Transverse colon (tissue), 4 donors: Measurements from ENCODE around the gene PRKCZ. TPM values are rescaled to one million over a fixed set of nuclear protein-coding genes. Genes with fewer than 3 reads are reported as not detected.

Experiments used
- DNase-seq: peaks from one replicate; pipeline ENCODE4 v3.0.0-alpha.2; 2019
- H3K27ac ChIP-seq, 4 donors: fragments of 200-600 bp; sonication (generic); 2 replicates each; pipeline ENCODE4 v1.5.1; 2016 to 2018; ENCODE audit warnings: inconsistent platforms in 4 of 4
- H3K27me3 ChIP-seq: fragments of 200-600 bp; sonication (generic); 2 replicates; pipeline ENCODE4 v1.5.1; 2017; ENCODE audit warnings: inconsistent platforms
- H3K36me3 ChIP-seq, 4 donors: fragments of 200-600 bp; sonication (generic); 2 replicates each; pipeline ENCODE4 v1.5.1; 2017 to 2019; ENCODE audit warnings: inconsistent platforms in 4 of 4
- H3K4me1 ChIP-seq, 4 donors: fragments of 200-600 bp; sonication (generic); 2 replicates each; pipeline ENCODE4 v1.5.1; 2017 to 2020; ENCODE audit warnings: inconsistent platforms in 4 of 4
- H3K4me3 ChIP-seq, 4 donors: fragments of 200-600 bp; sonication (generic); 1 replicate in 1 of 4; 2 replicates in 3 of 4; pipeline versions ENCODE4 v1.5.1 to v1.6.1; 2017 to 2019; ENCODE audit warnings: inconsistent platforms in 4 of 4
- H3K9me3 ChIP-seq, 2 donors: fragments of 200-600 bp; sonication (generic); 2 replicates each; pipeline ENCODE4 v1.5.1; 2017 to 2019; ENCODE audit warnings: inconsistent platforms in 2 of 2
- EP300 ChIP-seq: sonication (generic); formaldehyde crosslinking; IDR thresholded peaks from one replicate; pipeline ENCODE4 v1.6.1; 2017; ENCODE audit warnings: antibody characterized with exemption, low read depth
- POLR2A ChIP-seq: fragments of 450-650 bp; IDR thresholded peaks from one replicate; pipeline ENCODE4 v1.6.1; 2016; ENCODE audit warnings: antibody characterized with exemption, mild to moderate bottlenecking, moderate library complexity
- POLR2AphosphoS5 ChIP-seq, 3 donors: sonication (generic); formaldehyde crosslinking; IDR thresholded peaks; one replicate each; pipeline ENCODE4 v1.6.1; 2016; ENCODE audit warnings: antibody characterized with exemption in 3 of 3
- WGBS, 2 donors: methylation state at CpG; one replicate each; pipeline ENCODE4 v1.1.5; 2018; ENCODE audit warnings: low coverage in 1 of 2; 5-methylcytosine and 5-hydroxymethylcytosine counted together
- in situ Hi-C, 4 donors: fragments of 200-750 bp; cut with MboI; loops; one replicate each; pipeline versions ENCODE4 v1.15.0 to v1.15.1; 2017; ENCODE audit warnings: low sequenced_read_pairs in 3 of 4, low pct_ligation_motif_present in 1 of 4, low pct_unique_long_range_greater_than_20kb in 1 of 4
- intact Hi-C: fragments of 100-400 bp; cut with DNase I; formaldehyde crosslinking; loops from one replicate; pipeline ENCODE4 v1.15.1; 2023; ENCODE audit warnings: low total_unique reads
- total RNA-seq, 4 donors: library from RNA; depleted of rRNA; stranded (reverse); fragments of >200 nt; gene quantifications; one replicate each; pipeline ENCODE4 v1.1.0, GENCODE V29; 2016
- TF ChIP-seq, protein P1 (sequence below), 5 experiments: fragments of 200-600 bp in 3 of 5; fragments of 450-650 bp in 2 of 5; sonication (generic) in 3 of 5; IDR thresholded peaks; 1 replicate in 2 of 5; 2 replicates in 3 of 5; pipeline ENCODE4 v1.5.1; 2016 to 2017; ENCODE audit warnings: antibody characterized with exemption in 5 of 5, inconsistent platforms in 3 of 5, mild to moderate bottlenecking in 2 of 5, moderate library complexity in 1 of 5

Gene PRKCZ
- total RNA-seq, 4 donors from 2014 or later, result 48.6 to 96.7 (median 54.4) TPM

DNA sequence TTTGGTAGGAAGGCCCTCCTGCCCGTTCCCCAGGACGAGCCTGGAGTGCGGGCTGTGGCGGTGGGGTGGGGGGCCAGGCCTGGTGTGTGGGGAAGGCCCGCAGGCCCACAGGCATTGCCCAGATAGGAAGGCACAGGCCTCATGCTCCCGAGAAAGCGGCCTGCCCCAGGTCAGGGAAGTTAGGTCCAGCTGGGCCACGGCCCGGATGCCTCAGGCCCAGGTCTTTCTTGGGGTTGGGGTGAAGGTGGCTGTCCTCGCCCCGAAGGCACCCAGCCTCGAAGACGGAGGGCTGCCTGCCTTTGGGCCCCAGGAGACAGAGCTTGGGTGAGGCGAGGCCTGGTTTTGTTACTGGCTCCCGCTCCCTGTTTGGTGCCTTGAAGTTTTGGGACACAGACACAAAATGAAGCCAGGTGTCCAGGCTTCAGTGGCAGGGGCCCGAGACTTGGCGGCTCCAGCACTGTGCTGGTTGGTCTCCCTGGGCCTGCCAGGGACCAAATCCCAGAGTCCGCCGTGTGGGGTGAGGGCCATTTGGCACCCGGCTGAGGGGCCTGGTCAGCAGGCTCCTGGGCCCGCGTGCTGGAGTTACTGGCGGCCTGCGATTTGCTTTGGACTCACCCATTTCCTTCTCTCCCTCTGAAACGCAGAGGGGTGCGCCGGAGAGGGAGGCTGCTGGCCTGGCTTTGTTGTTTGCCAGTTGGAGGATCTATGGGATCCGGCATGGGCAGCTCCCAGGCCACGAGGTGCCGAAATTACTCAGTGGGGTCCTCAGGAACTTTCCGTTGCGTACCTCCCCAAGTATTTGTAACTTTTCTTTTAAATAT is 179.9 kb downstream of the PRKCZ start:
- TF ChIP-seq POLR2AphosphoS5 (IDR thresholded peaks at IDR 0.05) (no peak), EP300 (no peak), POLR2A (no peak)
- TF ChIP-seq, protein P1, sequence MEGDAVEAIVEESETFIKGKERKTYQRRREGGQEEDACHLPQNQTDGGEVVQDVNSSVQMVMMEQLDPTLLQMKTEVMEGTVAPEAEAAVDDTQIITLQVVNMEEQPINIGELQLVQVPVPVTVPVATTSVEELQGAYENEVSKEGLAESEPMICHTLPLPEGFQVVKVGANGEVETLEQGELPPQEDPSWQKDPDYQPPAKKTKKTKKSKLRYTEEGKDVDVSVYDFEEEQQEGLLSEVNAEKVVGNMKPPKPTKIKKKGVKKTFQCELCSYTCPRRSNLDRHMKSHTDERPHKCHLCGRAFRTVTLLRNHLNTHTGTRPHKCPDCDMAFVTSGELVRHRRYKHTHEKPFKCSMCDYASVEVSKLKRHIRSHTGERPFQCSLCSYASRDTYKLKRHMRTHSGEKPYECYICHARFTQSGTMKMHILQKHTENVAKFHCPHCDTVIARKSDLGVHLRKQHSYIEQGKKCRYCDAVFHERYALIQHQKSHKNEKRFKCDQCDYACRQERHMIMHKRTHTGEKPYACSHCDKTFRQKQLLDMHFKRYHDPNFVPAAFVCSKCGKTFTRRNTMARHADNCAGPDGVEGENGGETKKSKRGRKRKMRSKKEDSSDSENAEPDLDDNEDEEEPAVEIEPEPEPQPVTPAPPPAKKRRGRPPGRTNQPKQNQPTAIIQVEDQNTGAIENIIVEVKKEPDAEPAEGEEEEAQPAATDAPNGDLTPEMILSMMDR (IDR thresholded peaks at IDR 0.05), result no peak
- Histone ChIP-seq H3K27ac (peak overlapping the region; percentile 82 to 90 (median 85)), H3K27me3 (no peaks in the 10 kb centered on the region), H3K9me3 (no peaks in the 10 kb centered on the region), H3K4me3 (peak overlapping the region; percentile 44 to 74 (median 61)), H3K36me3 (no peaks in the 10 kb centered on the region), H3K4me1 (peaks cover 28 to 69% (median 62%) of the 10 kb centered on the region in 4 donors)
- whole genome bisulfite sequencing, 2 donors, result 13% methylated on average over 29 of the region's 32 CpGs; no CpG with 5 or more reads in 1 of the 2 donors
- DNase-seq, result no peak
- in situ Hi-C loops, result no loop called here
- intact Hi-C loops, result loop anchor here (5.0 kb wide), 1 partner anchor 82 kb away; no protein-coding TSS in a partner anchor

GRCh38 chr1:2230781-2231531 is 180.7 kb downstream of the PRKCZ start:
- H3K9me3 ChIP-seq, result no peaks in the 10 kb centered on the region
- intact Hi-C loops (loop anchor here (5.0 kb wide), 1 partner anchor 81 kb away; no protein-coding TSS in a partner anchor), in situ Hi-C loops (no loop called here)
- DNase-seq, result peak; percentile 55
- H3K27me3 ChIP-seq, result no peaks in the 10 kb centered on the region
- TF ChIP-seq POLR2A (no peak), EP300 (no peak), POLR2AphosphoS5 (IDR thresholded peaks at IDR 0.05) (peak in 1 of 3 donors; percentile 14)
- TF ChIP-seq, protein P1 (IDR thresholded peaks at IDR 0.05), result no peak
- peak overlapping the region; percentile 44 to 74 (median 61) for H3K4me3 ChIP-seq
- 12% methylated on average over 28 of the region's 30 CpGs; no CpG with 5 or more reads in 1 of the 2 donors for WGBS, 2 donors
- H3K27ac ChIP-seq, result peak overlapping the region; percentile 82 to 90 (median 85)
- peaks cover 32 to 77% (median 71%) of the 10 kb centered on the region in 4 donors for H3K4me1 ChIP-seq
- no peaks in the 10 kb centered on the region for H3K36me3 ChIP-seq

- TF ChIP-seq POLR2AphosphoS5 (IDR thresholded peaks at IDR 0.05) (peak in 2 of 3 donors; percentile 31 to 32), EP300 (no peak), POLR2A (no peak)
- TF ChIP-seq, protein P1 (IDR thresholded peaks at IDR 0.05), result no peak
- peak overlapping the region; percentile 44 to 74 (median 61) for H3K4me3 ChIP-seq
- peak; percentile 83 for DNase-seq
- H3K27ac ChIP-seq, result peak overlapping the region; percentile 82 to 90 (median 85)
- no peaks in the 10 kb centered on the region for H3K27me3 ChIP-seq
- H3K4me1 ChIP-seq, result peaks cover 34 to 80% (median 74%) of the 10 kb centered on the region in 4 donors
- in situ Hi-C loops (no loop called here), intact Hi-C loops (loop anchor here (5.0 kb wide), 1 partner anchor 81 kb away; no protein-coding TSS in a partner anchor)
- H3K9me3 ChIP-seq, result no peaks in the 10 kb centered on the region
- 19 to 20% methylated on average over 4 to 25 of the region's 26 CpGs for WGBS, 2 donors
- no peaks in the 10 kb centered on the region for H3K36me3 ChIP-seq
These were observed 181.5 kb downstream of the PRKCZ start for GRCh38 chr1:2231532-2232254.
